T-helper 2 cell treated with Interferon-gamma antibody and Interleukin-4, amounts not matched to agents 100 ng/mL and 5 ng/mL, for 36 hours (primary cell): ENCODE results near the gene HOXB3. TPM values are rescaled to one million over a fixed set of nuclear protein-coding genes. Genes with fewer than 3 reads are reported as not detected.

Experiments used
- intact Hi-C: fragments of 100-400 bp; cut with micrococcal nuclease; formaldehyde crosslinking; loops from one replicate; pipeline ENCODE4 v1.15.1; 2023
- total RNA-seq: library from RNA; stranded (reverse); gene quantifications from 2 replicates; pipeline ENCODE4 v1.2.3, GENCODE V29; 2022

HOXB3 gene
- total RNA-seq, 1 donor from 2014 or later, result 10.0 TPM

GRCh38 chr17:48532261-48532660 is 57.8 kb downstream of the HOXB3 start:
- intact Hi-C loops, result no loop called here

- intact Hi-C loops, result no loop called here
Observed at GRCh38 chr17:48530887-48531272, 59.2 kb downstream of the HOXB3 start, which contains the start of gene HOXB1. HOXB1 (minus strand) TSS chr17:48531011; CDS start chr17:48530904, 107 bp downstream.

- intact Hi-C loops, result no loop called here
Observed at GRCh38 chr17:48530208-48530886, 59.7 kb downstream of the HOXB3 start.

- intact Hi-C loops, result no loop called here
Observed at GRCh38 chr17:48529683-48530009, 60.4 kb downstream of the HOXB3 start.

DNA sequence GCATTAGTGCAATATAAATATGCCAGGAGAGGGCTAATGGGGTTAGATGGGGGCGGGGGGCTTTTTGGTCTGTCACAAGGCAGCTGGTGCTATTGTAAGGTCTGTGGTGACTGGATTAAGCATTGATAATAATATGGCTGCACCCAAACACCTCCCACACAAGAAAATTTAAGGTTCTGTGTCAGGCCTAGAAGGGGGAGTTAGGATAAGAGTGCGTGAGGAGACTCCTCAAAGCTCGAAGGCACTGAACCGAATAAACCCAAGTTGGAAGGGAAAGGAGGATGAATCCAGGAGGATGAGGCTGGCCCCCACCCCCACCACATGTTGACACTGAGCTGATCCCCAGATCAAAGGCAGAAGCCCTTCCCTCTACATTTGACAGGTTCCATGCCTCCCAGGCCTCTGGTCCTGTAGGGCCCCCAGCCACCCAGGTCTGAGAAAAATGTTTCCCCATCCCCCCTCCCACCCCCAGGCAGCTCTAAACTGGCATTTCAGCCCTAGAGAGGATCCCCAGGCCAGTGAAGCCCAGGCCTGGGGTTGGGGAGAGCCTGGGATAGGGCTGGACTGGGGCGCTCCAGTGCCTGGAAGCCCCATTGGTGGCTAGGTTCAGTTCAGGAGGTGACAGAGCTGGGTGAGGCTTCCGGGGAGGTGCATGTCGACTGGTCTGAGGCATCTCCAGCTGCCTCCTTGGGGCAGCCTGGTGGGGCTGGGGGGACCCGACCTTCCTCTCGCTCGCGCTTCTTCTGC is 60.9 kb downstream of the HOXB3 start:
- intact Hi-C loops, result no loop called here

GRCh38 chr17:48528153-48528935 is 61.7 kb downstream of the HOXB3 start:
- intact Hi-C loops, result no loop called here

DNA sequence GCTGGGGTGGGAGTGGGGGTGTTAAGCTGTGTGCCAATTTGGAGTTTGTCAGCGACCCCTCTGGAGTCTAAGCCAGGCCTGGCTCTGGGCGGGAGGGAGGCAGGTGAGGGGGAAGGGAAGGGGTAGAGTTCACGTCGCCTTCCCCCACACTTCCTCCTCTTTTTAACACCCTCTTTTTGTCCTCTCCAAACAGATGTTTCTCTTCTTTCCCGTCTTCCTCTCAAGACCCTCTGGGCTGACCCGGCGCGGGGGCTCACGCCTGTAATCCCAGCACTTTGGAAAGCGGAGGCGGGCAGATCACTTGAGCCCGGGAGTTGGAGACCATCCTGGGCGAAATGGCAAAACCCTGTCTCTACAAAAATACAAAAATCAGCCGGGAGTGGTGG is 62.5 kb downstream of the HOXB3 start:
- intact Hi-C loops, result no loop called here

DNA sequence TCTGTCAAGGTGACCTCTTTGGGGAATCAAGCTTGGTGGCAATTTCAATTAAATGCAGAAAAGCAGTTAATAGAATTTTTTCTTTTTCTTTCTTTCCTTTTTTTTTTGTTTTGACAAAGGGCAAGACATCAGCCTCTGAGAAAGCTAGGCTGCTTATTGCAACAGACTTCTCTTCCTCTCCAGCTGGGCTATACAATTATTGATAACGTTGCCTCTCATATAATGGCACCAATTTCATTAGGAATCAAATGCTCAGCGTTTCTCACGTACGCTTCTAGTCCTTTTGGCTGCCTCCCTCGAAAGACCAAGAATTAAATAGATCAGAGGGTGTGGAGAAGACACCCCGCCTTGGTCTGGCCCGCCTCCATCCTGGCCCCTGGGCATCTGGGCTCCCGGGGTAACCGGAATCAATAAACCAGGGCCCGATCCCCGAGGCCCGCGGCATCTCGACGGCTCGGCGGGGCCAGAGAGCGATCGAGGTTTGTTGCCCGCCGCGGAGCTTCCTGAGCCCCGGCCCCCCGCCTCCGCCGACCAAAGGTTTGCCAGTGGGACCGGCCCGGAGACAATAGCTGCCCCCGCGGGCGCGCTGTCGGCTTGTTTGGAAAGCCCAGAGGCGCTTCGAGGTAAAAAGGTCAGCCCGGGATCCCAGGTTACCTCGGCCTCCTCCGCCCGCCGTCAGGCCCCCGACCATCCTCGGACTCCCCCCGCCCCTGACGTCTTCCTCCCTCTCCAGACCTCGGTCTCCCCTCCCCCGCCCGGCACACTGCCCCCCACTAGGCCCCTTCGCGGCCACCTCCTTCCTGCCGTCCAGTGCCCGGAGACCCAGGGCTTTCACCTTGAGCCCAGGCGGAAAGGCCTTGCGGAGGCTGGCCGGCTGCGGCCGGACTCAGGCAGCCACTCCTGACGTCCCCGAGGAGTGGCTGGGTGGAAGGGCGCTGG is 63.2 kb downstream of the HOXB3 start:
- intact Hi-C loops, result no loop called here

GRCh38 chr17:48523010-48523409 is 67.0 kb downstream of the HOXB3 start:
- intact Hi-C loops, result no loop called here

DNA sequence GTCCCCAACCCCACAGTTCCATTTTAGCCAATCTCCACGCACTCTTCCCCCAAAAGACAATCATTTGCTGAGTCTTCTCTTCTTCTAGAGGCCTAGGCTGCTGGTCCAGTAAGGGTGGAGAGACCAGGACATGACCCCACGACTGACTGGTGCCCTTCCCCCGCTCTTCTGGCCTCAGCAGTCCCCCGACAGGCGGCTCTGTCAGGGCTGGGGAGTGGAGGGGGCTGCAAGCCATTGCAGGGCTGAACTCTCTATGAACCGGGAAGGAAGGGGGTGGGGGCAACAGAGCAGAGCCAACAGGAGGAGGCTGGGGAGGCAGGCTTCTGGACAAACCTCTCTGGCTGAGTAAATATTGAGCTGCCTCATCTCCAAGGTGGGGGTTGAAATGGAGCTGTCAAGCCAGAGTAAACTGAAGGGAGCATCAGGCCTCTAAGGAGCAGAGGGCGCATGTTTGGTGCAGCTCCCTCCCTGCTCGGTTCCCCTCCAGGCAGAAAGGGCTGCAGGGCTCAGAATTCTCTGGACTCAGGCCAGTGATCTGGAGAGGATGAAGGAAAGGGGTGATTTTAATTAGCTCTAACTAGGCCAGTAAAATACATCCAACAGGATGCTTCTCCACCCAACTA is 67.9 kb downstream of the HOXB3 start:
- intact Hi-C loops, result no loop called here

GRCh38 chr17:48520631-48521079 is 69.4 kb downstream of the HOXB3 start:
- intact Hi-C loops, result no loop called here

- intact Hi-C loops, result no loop called here
Observed at GRCh38 chr17:48519427-48519826, 70.6 kb downstream of the HOXB3 start.

- intact Hi-C loops, result no loop called here
Observed at GRCh38 chr17:48517478-48517877, 72.6 kb downstream of the HOXB3 start.

GRCh38 chr17:48515925-48516900 is 73.8 kb downstream of the HOXB3 start:
- intact Hi-C loops, result no loop called here

- intact Hi-C loops, result no loop called here
Observed at GRCh38 chr17:48514477-48514876, 75.6 kb downstream of the HOXB3 start.

DNA sequence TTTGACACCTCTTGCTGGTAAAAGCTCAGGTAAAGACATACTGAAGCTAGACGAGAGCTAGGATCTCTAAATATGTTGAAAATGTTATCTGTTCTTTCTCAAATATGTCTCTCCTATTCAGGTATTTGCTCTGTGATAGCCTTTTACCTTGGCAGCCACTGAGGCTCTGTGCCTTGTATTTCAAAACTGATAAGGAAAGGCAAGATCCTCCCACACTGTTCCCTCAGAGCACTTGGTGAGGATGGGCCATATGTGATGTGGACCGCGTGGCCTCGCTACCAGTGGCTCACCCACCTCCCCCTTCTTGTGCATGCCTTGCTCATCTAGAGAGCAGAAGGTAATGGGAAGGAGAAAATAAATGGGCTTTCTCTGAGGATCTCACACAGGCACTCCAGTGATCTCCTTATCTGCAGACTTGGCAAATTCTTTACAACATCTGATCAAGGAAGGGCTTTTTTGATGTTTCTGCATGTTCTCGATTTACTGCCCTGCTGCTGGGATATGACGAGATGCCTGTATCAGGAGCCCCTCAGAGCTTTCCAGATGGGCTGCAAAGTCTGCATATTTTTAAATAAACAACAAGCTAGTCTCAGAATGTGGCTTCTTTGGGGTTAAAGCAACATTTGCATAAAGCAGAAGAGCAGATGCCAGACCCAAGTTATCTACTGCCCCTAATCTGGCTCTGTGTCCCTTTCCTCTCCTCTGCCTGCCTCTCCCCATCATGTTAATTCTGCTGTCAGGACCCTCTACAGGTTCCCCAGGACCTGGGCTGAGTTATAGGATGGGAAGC is 76.2 kb downstream of the HOXB3 start:
- intact Hi-C loops, result no loop called here

- intact Hi-C loops, result no loop called here
Observed at GRCh38 chr17:48513097-48513496, 76.9 kb downstream of the HOXB3 start.
